ENCODE data around the gene SCYL1. TPM values are rescaled to one million over a fixed set of nuclear protein-coding genes. Genes with fewer than 3 reads are reported as not detected.

SCYL1 gene
- total and polyA plus RNA-seq, 2 of the 4 experiments (the other 2 are of a cell fraction): 96.4 to 150 TPM

DNA sequence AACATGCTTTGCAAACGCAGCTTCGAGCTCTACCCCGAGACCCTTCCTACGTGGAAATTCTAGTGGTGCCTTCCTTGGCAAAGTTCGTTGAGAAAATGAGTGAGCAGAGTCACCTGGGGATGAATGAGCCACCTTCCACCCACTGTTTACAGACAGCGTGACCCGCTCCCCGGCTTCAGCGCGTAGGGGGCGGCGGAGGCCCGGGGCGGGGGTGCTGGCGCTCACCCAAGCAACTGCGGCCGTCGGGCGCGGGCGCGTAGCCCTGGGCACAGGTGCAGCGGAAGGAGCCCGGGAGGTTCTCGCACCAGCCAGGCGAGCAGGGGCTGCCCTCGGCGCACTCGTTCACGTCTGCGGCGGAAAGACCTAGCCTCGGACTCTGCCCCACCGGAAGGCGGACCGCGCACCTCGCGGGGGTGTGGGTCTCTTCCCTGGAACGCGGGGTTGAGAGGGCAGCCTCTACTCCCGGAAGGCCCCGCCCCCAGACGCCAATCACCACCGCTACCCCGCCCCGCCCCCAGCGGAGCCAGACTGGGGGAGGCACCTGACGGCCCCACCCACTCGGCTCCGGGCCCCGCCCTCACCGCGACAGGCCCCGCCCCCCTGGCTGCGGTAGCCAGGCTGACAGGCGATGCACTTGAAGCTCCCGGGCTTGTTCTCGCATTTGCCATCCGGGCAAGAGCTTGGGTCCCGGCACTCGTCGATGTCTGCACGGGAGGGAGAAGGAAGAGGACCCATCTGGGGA is 21.5 kb downstream of the SCYL1 start:
- no peaks in the 10 kb centered on the region for H3K9me1 ChIP-seq (ENCODE audit: insufficient read depth, low read length)
- peaks cover 2% of the 10 kb centered on the region; the same call in 1 of the 2 replicates for H3K4me1 ChIP-seq (ENCODE audit: control insufficient read depth, insufficient read depth, low read length)
- CTCF ChIA-PET: no interaction called here
- TF ChIP-seq MAZ (IDR thresholded peaks at IDR 0.05; ENCODE audit: borderline replicate concordance, low read depth, low read length) (no peak), NFE2L2 (IDR thresholded peaks at IDR 0.05; ENCODE audit: low read depth, low read length) (no peak), CHD1 (IDR thresholded peaks at IDR 0.05; ENCODE audit: low read depth, low read length) (no peak), RCOR1 (IDR thresholded peaks at IDR 0.05; ENCODE audit: insufficient replicate concordance, low read length) (no peak), RAD21 (IDR thresholded peaks at IDR 0.05; ENCODE audit: low read length) (no peak), FOS (IDR thresholded peaks at IDR 0.05; ENCODE audit: low read depth, low read length) (no peak), BHLHE40 (IDR thresholded peaks at IDR 0.05; ENCODE audit: low read depth, low read length) (no peak), MAFK (IDR thresholded peaks at IDR 0.05; ENCODE audit: low read depth, low read length) (no peak), SMC3 (IDR thresholded peaks at IDR 0.05; ENCODE audit: low read depth, low read length) (no peak), RFX5 (IDR thresholded peaks at IDR 0.05; ENCODE audit: low read depth, low read length) (no peak), CEBPB (IDR thresholded peaks at IDR 0.05; ENCODE audit: low read depth, low read length) (no peak), POLR2A (IDR thresholded peaks at IDR 0.05; ENCODE audit: low read depth, low read length) (no peak), MXI1 (IDR thresholded peaks at IDR 0.05; ENCODE audit: borderline replicate concordance, low read depth, low read length) (no peak)
- TF ChIP-seq, protein P1, sequence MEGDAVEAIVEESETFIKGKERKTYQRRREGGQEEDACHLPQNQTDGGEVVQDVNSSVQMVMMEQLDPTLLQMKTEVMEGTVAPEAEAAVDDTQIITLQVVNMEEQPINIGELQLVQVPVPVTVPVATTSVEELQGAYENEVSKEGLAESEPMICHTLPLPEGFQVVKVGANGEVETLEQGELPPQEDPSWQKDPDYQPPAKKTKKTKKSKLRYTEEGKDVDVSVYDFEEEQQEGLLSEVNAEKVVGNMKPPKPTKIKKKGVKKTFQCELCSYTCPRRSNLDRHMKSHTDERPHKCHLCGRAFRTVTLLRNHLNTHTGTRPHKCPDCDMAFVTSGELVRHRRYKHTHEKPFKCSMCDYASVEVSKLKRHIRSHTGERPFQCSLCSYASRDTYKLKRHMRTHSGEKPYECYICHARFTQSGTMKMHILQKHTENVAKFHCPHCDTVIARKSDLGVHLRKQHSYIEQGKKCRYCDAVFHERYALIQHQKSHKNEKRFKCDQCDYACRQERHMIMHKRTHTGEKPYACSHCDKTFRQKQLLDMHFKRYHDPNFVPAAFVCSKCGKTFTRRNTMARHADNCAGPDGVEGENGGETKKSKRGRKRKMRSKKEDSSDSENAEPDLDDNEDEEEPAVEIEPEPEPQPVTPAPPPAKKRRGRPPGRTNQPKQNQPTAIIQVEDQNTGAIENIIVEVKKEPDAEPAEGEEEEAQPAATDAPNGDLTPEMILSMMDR (conservative IDR thresholded peaks at IDR 0.05; ENCODE audit: low read depth, low read length): no peak
- TF ChIP-seq, protein P2, sequence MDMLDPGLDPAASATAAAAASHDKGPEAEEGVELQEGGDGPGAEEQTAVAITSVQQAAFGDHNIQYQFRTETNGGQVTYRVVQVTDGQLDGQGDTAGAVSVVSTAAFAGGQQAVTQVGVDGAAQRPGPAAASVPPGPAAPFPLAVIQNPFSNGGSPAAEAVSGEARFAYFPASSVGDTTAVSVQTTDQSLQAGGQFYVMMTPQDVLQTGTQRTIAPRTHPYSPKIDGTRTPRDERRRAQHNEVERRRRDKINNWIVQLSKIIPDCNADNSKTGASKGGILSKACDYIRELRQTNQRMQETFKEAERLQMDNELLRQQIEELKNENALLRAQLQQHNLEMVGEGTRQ (IDR thresholded peaks at IDR 0.05; ENCODE audit: low read depth, low read length): no peak
- TF ChIP-seq, protein P3, sequence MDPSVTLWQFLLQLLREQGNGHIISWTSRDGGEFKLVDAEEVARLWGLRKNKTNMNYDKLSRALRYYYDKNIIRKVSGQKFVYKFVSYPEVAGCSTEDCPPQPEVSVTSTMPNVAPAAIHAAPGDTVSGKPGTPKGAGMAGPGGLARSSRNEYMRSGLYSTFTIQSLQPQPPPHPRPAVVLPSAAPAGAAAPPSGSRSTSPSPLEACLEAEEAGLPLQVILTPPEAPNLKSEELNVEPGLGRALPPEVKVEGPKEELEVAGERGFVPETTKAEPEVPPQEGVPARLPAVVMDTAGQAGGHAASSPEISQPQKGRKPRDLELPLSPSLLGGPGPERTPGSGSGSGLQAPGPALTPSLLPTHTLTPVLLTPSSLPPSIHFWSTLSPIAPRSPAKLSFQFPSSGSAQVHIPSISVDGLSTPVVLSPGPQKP (IDR thresholded peaks at IDR 0.05; ENCODE audit: borderline replicate concordance, low read depth, low read length): no peak
- intact Hi-C loops (cut with micrococcal nuclease) (no loop called here), dilution Hi-C loops (cut with HindIII; ENCODE audit: low sequenced_read_pairs, unreplicated experiment) (no loop called here), in situ Hi-C loops (cut with MboI; ENCODE audit: low sequenced_read_pairs) (no loop called here)
- POLR2A ChIA-PET (ENCODE audit: unreplicated experiment): no interaction called here
- H3K9me3 ChIP-seq (ENCODE audit: control insufficient read depth, insufficient read depth, low read length): no peaks in the 10 kb centered on the region
- H3K79me1 ChIP-seq (ENCODE audit: low read depth in 1 of 2, low read length in 2 of 2): peaks cover 0 to 3% of the 10 kb centered on the region in 2 experiments; a peak in 2 of 4 replicates
- ATAC-seq (ENCODE audit: low read depth): no peak
- H3K27me3 ChIP-seq (ENCODE audit: control insufficient read depth, insufficient read depth, low read length): no peaks in the 10 kb centered on the region
- no peak overlapping the region for H3K56ac ChIP-seq (ENCODE audit: extremely low read depth, insufficient read depth, low read length)
- H3K23ac ChIP-seq (ENCODE audit: low read depth, low read length): no peak overlapping the region
- peak overlapping the region; percentile 48 for H2AK9ac ChIP-seq (replicated peaks; ENCODE audit: low read depth, low read length, poor library complexity)
- DNase-seq: no peak
- H2AFZ ChIP-seq (replicated peaks; ENCODE audit: low read length, poor library complexity): no peak overlapping the region
- no peak overlapping the region for H4K5ac ChIP-seq (ENCODE audit: low read depth, low read length)
- WGBS, 2 experiments (ENCODE audit: extremely low coverage in 2 of 2, insufficient read length in 1 of 2): 80% methylated on average over 20 of the region's 64 CpGs; no CpG with 5 or more reads in 1 of the 2 experiments
- no peak overlapping the region for H3K4me3 ChIP-seq (ENCODE audit: insufficient read depth, low read depth, low read length)
- peaks cover 44% of the 10 kb centered on the region for H3K36me3 ChIP-seq (ENCODE audit: control insufficient read depth, insufficient read depth, low read length)
- H3K9ac ChIP-seq (ENCODE audit: low read depth, low read length): no peak overlapping the region
- H4K8ac ChIP-seq (ENCODE audit: low read depth in 2 of 2, low read length in 2 of 2): no peak overlapping the region
- H2BK5ac ChIP-seq (ENCODE audit: low read depth, low read length, poor library complexity, severe bottlenecking): no peak overlapping the region
- no peak overlapping the region for H3K4me2 ChIP-seq (ENCODE audit: low read depth, low read length)
- BruUV-seq (replicated peaks): no TSS peak
- no peak overlapping the region for H3K14ac ChIP-seq (replicated peaks; ENCODE audit: low read depth, low read length)
- H4K91ac ChIP-seq (ENCODE audit: insufficient read depth, low read depth, low read length): no peak overlapping the region
- no peak overlapping the region for H2BK15ac ChIP-seq (ENCODE audit: low read depth, low read length)
- H3K18ac ChIP-seq (ENCODE audit: low read depth, low read length): no peak overlapping the region
- H2BK120ac ChIP-seq (ENCODE audit: low read depth, low read length): no peak overlapping the region
- no peak overlapping the region for H3K27ac ChIP-seq (ENCODE audit: insufficient read depth, low read length)
- peaks cover 4% of the 10 kb centered on the region; the same call in 1 of the 2 replicates for H4K20me1 ChIP-seq (ENCODE audit: insufficient read depth, low read length)
- no peak overlapping the region for H2AK5ac ChIP-seq (ENCODE audit: low read depth, low read length)
- no peak overlapping the region for H3K4ac ChIP-seq (ENCODE audit: low read depth, low read length)
- no peak overlapping the region for H2BK20ac ChIP-seq (ENCODE audit: low read depth, low read length)

Measured in IMR-90 (cell line).